ENCODE data around the gene GOLGA3.

DNA sequence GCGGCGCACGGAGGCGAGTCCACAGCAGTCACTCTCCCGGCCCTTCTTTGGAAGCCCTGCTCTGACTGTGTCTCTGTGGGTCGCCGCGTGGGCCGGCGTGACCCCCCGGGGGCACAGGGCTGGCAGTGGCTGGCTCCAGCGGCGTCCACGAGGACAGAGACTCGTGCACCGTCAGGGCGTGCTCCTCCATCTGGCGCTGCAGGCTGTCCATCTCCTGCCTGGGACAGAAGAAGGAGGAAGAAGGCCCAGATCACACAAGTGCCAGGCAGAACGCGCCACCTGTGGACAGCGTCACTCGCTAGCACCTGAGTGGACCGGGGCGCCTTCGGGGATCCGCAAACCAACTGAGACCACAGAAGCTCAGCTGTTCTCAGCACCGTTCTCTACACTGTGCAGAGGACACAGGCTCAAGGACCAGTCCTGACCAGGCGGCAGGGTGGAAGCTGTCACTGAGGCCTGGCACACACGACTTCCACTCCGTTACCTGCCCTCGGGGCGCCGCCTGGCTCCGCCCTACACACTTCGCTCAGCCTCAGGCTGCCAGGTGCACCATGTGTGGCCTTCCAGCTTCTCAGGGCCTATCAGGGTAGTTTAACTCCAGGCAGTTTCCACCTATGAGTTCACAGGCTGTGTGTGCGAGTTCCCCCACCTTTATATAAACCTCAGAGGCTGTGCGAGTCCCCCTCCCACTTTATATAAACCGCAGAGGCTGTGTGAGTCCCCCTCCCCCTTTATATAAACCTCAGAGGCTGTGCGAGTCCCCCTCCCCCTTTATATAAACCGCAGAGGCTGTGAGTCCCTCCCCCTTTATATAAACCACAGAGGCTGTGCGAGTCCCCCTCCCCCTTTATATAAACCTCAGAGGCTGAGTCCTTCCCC, 55.4 kb downstream of the GOLGA3 start:
- no peak for TF ChIP-seq POLR2AphosphoS5 (IDR thresholded peaks at IDR 0.05; ENCODE audit: borderline replicate concordance, low read depth, low read length)
- no peak for TF ChIP-seq EZH2 (IDR thresholded peaks at IDR 0.05)
